C4-2B (cell line): ENCODE results near the gene GPR162.

Experiments used
- ZFX ChIP-seq: fragments of 450-650 bp; IDR thresholded peaks from 2 replicates; pipeline ENCODE4 v1.6.1; 2017
- TF ChIP-seq, protein P1 (sequence below): fragments of 450-650 bp; conservative IDR thresholded peaks from 2 replicates; pipeline ENCODE4 v1.5.1; 2017; ENCODE audit warnings: mild to moderate bottlenecking

DNA sequence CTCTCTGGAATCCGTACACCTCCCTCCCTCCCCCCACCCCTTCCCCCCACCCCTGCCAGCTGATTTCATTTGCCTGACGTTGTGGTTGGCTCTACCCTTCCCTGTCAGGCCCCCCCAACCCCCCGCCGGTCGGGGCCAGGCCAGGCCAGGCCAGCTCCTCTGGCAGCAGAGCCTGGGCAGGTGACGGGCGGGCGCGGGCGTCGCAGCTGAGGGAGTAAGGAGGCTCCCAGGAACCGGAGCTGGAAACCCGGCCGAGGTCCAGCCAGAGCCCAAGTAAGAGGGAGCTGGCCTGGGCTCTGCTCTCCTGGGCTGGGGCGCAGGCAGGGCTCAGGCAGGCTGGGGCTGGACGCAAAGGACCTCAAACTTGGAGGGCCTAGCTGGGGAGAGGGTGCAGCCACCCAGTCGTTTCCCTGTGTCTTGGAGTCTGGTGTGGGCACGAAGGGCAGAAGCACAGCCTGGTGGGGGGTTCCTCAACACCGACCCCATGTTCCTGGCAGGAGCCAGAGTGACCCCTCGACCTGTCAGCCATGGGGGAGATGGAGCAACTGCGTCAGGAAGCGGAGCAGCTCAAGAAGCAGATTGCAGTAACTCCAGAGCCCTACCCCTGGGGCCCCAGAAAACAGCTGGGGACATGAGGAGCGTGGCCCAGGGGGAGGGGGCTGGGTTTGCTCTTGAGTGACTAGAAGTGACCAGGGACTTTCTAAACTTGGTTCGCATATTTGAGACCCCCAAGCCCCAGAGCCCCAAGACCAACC is 19.3 kb downstream of the GPR162 start, which contains the start of gene GNB3:
- TF ChIP-seq, protein P1, sequence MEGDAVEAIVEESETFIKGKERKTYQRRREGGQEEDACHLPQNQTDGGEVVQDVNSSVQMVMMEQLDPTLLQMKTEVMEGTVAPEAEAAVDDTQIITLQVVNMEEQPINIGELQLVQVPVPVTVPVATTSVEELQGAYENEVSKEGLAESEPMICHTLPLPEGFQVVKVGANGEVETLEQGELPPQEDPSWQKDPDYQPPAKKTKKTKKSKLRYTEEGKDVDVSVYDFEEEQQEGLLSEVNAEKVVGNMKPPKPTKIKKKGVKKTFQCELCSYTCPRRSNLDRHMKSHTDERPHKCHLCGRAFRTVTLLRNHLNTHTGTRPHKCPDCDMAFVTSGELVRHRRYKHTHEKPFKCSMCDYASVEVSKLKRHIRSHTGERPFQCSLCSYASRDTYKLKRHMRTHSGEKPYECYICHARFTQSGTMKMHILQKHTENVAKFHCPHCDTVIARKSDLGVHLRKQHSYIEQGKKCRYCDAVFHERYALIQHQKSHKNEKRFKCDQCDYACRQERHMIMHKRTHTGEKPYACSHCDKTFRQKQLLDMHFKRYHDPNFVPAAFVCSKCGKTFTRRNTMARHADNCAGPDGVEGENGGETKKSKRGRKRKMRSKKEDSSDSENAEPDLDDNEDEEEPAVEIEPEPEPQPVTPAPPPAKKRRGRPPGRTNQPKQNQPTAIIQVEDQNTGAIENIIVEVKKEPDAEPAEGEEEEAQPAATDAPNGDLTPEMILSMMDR, result no peak
- TF ChIP-seq ZFX, result no peak
